GM12878 (cell line): ENCODE results near the gene ZDHHC3. TPM values are rescaled to one million over a fixed set of nuclear protein-coding genes. Genes with fewer than 3 reads are reported as not detected.

Experiments used
- BCLAF1 ChIP-seq: fragments of 450-650 bp; IDR thresholded peaks from 2 replicates; pipeline ENCODE4 v1.6.1; 2017; ENCODE audit warnings: antibody characterized with exemption, mild to moderate bottlenecking, moderate library complexity
- BHLHE40 ChIP-seq, 2 experiments: fragments of 450-650 bp in 1 of 2; IDR thresholded peaks; 2 replicates each; pipeline ENCODE4 v1.6.1; 2011 to 2017; ENCODE audit warnings: low read depth in 2 of 2, borderline replicate concordance in 1 of 2, improper control_type of control experiment in 1 of 2, low read length in 1 of 2, mild to moderate bottlenecking in 1 of 2
- CHD1 ChIP-seq: IDR thresholded peaks from 2 replicates; pipeline ENCODE4 v1.6.1; 2012; ENCODE audit warnings: low read depth, low read length, improper control_type of control experiment
- CHD4 ChIP-seq: fragments of 200-600 bp; sonication (generic); IDR thresholded peaks from 2 replicates; pipeline ENCODE4 v1.6.1; 2016; ENCODE audit warnings: mild to moderate bottlenecking
- CREB1 ChIP-seq: IDR thresholded peaks from 2 replicates; pipeline ENCODE4 v1.6.1; 2012; ENCODE audit warnings: low read depth, mild to moderate bottlenecking, inconsistent platforms
- DPF2 ChIP-seq: fragments of 450-650 bp; IDR thresholded peaks from 2 replicates; pipeline ENCODE4 v1.6.1; 2017; ENCODE audit warnings: mild to moderate bottlenecking
- FOS ChIP-seq: IDR thresholded peaks from 3 replicates; pipeline ENCODE4 v1.6.1; 2011; ENCODE audit warnings: borderline replicate concordance; ENCODE audit not compliant: insufficient read length; ENCODE audit errors: extremely low read depth
- HDAC2 ChIP-seq: fragments of 200-600 bp; sonication (generic); IDR thresholded peaks from 2 replicates; pipeline ENCODE4 v1.6.1; 2017
- IKZF1 ChIP-seq: fragments of 450-650 bp; conservative IDR thresholded peaks from 2 replicates; pipeline ENCODE4 v1.6.1; 2017; ENCODE audit warnings: antibody characterized with exemption, mild to moderate bottlenecking
- NKRF ChIP-seq: fragments of 450-650 bp; conservative IDR thresholded peaks from 2 replicates; pipeline ENCODE4 v1.6.1; 2017; ENCODE audit warnings: mild to moderate bottlenecking, moderate library complexity
- NR2F1 ChIP-seq: fragments of 450-650 bp; conservative IDR thresholded peaks from 2 replicates; pipeline ENCODE4 v1.6.1; 2017; ENCODE audit warnings: mild to moderate bottlenecking
- PAX5 ChIP-seq: IDR thresholded peaks from 2 replicates; pipeline ENCODE4 v1.6.1; 2011; ENCODE audit warnings: low read depth, low read length, borderline replicate concordance
- POLR2A ChIP-seq: IDR thresholded peaks from 2 replicates; pipeline ENCODE4 v1.6.1; 2011; ENCODE audit warnings: low read depth, mild to moderate bottlenecking, low read length
- POLR2AphosphoS2 ChIP-seq: IDR thresholded peaks from 2 replicates; pipeline ENCODE4 v1.6.1; 2011; ENCODE audit warnings: low read depth, mild to moderate bottlenecking, low read length, improper control_type of control experiment, moderate library complexity
- POU2F2 ChIP-seq: IDR thresholded peaks from 3 replicates; pipeline ENCODE4 v1.6.1; 2011; ENCODE audit warnings: low read depth, mild to moderate bottlenecking, low read length, borderline replicate concordance
- RBBP5 ChIP-seq: fragments of 200-600 bp; sonication (generic); conservative IDR thresholded peaks from 2 replicates; pipeline ENCODE4 v1.6.1; 2016
- RFX5 ChIP-seq: IDR thresholded peaks from 2 replicates; pipeline ENCODE4 v1.6.1; 2011; ENCODE audit warnings: low read depth, low read length, improper control_type of control experiment
- SP1 ChIP-seq: IDR thresholded peaks from one replicate; pipeline ENCODE4 v1.6.1; 2011; ENCODE audit warnings: low read depth, low read length
- SREBF2 ChIP-seq: IDR thresholded peaks from 2 replicates; pipeline ENCODE4 v1.6.1; 2012; ENCODE audit warnings: mild to moderate bottlenecking, low read length
- TAF1 ChIP-seq: IDR thresholded peaks from 2 replicates; pipeline ENCODE4 v1.6.1; 2011; ENCODE audit warnings: mild to moderate bottlenecking, low read depth, low read length, borderline replicate concordance
- TBL1XR1 ChIP-seq: IDR thresholded peaks from 2 replicates; pipeline ENCODE4 v1.6.1; 2012; ENCODE audit warnings: low read depth, low read length, improper control_type of control experiment
- polyA plus RNA-seq, 11 experiments: library from polyadenylated mRNA; depleted of rRNA in 4 of 11; unstranded in 6 of 11; stranded (reverse) in 5 of 11; fragments of >200 nt; fragmentation: Nextera tagmentation in 4 of 11; fragmentation: Illumina TruSeq in 1 of 11; extraction: Ambion mirVana in 4 of 11; extraction: Trizol in 1 of 11; gene quantifications; 1 replicate in 1 of 11; 2 replicates in 10 of 11; pipeline versions ENCODE4 v1.2.1 to v1.2.3, GENCODE V29; 2011 to 2016; ENCODE audit warnings: inconsistent platforms in 2 of 11, missing spikeins in 2 of 11, low read depth in 1 of 11
- total RNA-seq, 4 experiments: library from RNA; depleted of rRNA in 3 of 4; stranded (reverse); fragments of >200 nt in 3 of 4; fragmentation: Illumina TruSeq in 1 of 4; extraction: Trizol in 1 of 4; gene quantifications; 2 replicates each; pipeline versions ENCODE4 v1.2.1 to v1.2.3, GENCODE V29; 2013 to 2021
- TF ChIP-seq, protein P1 (sequence below): IDR thresholded peaks from 2 replicates; pipeline ENCODE4 v1.6.1; 2012; ENCODE audit warnings: low read depth, low read length, improper control_type of control experiment
- TF ChIP-seq, protein P2 (sequence below): fragments of 450-650 bp; IDR thresholded peaks from 2 replicates; pipeline ENCODE4 v1.6.1; 2017; ENCODE audit warnings: low read depth, mild to moderate bottlenecking, moderate library complexity
- TF ChIP-seq, protein P3 (sequence below): IDR thresholded peaks from 2 replicates; pipeline ENCODE4 v1.6.1; 2012; ENCODE audit warnings: low read depth, low read length, improper control_type of control experiment

ZDHHC3 gene
- total and polyA plus RNA-seq, 10 of the 15 experiments (the other 5 are each of a cell fraction or from before 2014, with no cell fraction given) = 6.8 to 79.1 (median 40.8) TPM

DNA sequence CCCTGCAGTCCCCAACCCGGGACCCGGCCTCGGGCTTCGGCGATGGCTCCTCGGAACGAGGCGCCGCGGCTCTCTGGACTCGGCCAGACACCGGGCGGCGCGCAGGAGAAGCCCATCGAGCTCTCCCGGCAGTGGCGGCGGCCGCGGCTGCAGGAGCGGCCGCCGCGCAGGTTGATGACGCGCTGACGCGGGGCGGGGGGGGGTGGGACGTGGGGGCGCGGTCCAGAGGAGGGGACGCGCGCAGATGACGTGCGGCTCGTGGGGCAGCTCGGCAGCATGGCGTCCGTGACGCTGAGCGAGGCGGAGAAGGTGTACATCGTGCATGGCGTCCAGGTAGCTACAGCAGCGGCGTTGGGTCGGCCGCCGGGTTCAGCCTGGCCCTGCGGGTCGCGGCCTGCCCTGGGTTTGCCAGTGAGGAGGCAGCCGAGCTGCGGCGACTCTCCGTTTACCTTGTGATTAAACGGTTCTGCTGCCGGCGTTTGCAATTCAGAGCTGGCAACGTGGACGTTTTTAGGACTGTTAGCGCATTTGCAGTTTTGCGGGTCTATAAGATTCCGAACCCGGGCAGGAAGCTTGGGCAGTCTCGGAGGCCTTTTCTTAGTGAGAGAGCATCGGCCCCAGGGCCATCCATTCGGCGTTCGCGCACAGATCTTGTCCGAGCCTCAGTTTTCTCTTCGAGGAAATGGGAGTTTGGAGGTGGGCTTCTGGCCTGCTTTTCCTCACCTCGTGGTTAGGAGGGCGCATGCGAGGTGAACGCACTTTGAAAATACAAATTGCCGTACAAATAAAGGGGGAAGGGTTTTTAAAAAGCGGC, at the start of gene ZDHHC3, which contains the start of gene EXOSC7 (continued):
- TF ChIP-seq POLR2AphosphoS2 (peak; percentile 53; the same call in 1 of the 2 replicates), HDAC2 (0 out of 2 replicates have a peak, but pooled peaks have one; percentile 82), RBBP5 (0 out of 2 replicates have a peak, but pooled peaks have one; percentile 33), BCLAF1 (no peak), SREBF2 (no peak), BHLHE40 (IDR thresholded peaks at IDR 0.05; ENCODE audit: borderline replicate concordance in 1 of 2, low read depth in 2 of 2, low read length in 1 of 2) (peak in 1 of 2 experiments; percentile 58; a peak in 2 of 4 replicates), CREB1 (peak; percentile 98), IKZF1 (peak; percentile 19; the same call in 1 of the 2 replicates), POU2F2 (peak; percentile 80; the same call in 1 of the 3 replicates), DPF2 (0 out of 2 replicates have a peak, but pooled peaks have one; percentile 43), FOS (no peak), SP1 (peak; percentile 39), CHD1 (no peak), TAF1 (peak; percentile 76), POLR2A (peak; percentile 99), RFX5 (no peak), TBL1XR1 (no peak), CHD4 (no peak), NR2F1 (0 out of 2 replicates have a peak, but pooled peaks have one; percentile 8), PAX5 (peak; percentile 41; the same call in 1 of the 2 replicates), NKRF (peak; percentile 81)
- TF ChIP-seq, protein P1, sequence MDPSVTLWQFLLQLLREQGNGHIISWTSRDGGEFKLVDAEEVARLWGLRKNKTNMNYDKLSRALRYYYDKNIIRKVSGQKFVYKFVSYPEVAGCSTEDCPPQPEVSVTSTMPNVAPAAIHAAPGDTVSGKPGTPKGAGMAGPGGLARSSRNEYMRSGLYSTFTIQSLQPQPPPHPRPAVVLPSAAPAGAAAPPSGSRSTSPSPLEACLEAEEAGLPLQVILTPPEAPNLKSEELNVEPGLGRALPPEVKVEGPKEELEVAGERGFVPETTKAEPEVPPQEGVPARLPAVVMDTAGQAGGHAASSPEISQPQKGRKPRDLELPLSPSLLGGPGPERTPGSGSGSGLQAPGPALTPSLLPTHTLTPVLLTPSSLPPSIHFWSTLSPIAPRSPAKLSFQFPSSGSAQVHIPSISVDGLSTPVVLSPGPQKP = no peak
- TF ChIP-seq, protein P2, sequence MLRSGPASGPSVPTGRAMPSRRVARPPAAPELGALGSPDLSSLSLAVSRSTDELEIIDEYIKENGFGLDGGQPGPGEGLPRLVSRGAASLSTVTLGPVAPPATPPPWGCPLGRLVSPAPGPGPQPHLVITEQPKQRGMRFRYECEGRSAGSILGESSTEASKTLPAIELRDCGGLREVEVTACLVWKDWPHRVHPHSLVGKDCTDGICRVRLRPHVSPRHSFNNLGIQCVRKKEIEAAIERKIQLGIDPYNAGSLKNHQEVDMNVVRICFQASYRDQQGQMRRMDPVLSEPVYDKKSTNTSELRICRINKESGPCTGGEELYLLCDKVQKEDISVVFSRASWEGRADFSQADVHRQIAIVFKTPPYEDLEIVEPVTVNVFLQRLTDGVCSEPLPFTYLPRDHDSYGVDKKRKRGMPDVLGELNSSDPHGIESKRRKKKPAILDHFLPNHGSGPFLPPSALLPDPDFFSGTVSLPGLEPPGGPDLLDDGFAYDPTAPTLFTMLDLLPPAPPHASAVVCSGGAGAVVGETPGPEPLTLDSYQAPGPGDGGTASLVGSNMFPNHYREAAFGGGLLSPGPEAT = peak; percentile 49; the same call in 1 of the 2 replicates
- TF ChIP-seq, protein P3, sequence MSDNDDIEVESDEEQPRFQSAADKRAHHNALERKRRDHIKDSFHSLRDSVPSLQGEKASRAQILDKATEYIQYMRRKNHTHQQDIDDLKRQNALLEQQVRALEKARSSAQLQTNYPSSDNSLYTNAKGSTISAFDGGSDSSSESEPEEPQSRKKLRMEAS = peak; percentile 19
